ENCODE measurements around the gene TLR9.
"Not testable (repeated sequence)": the region's sequence is repeated elsewhere in the genome, so short reads cannot be mapped to it uniquely, and the experiment has no call there.

The TLR9 gene

GRCh38 chr3:52225452-52226228 lies at the start of gene TLR9:
Gene TLR9, minus strand, starts transcription at chr3:52225645. Its CDS starts 116 bp downstream, at chr3:52225529.
- no peak for DNase-seq (ENCODE audit: low read depth in 2 of 2, low spot score in 1 of 2)

- not testable (repeated sequence) for DNase-seq (ENCODE audit: low read depth in 2 of 2, low spot score in 1 of 2)
Observed at GRCh38 chr3:52274781-52275180, 49.3 kb upstream of the TLR9 start.

- DNase-seq (ENCODE audit: low read depth in 2 of 2, low spot score in 1 of 2) = no peak
Observed at GRCh38 chr3:52272831-52273230, 47.4 kb upstream of the TLR9 start.

- DNase-seq (ENCODE audit: low read depth in 2 of 2, low spot score in 1 of 2) = not testable (repeated sequence)
Observed at GRCh38 chr3:52272172-52272571, 46.7 kb upstream of the TLR9 start.

- DNase-seq (ENCODE audit: low read depth in 2 of 2, low spot score in 1 of 2) = no peak
Observed at GRCh38 chr3:52270252-52270754, 44.9 kb upstream of the TLR9 start.

- DNase-seq (ENCODE audit: low read depth in 2 of 2, low spot score in 1 of 2) = no peak
Observed at GRCh38 chr3:52269776-52270175, 44.3 kb upstream of the TLR9 start.

- no peak for DNase-seq (ENCODE audit: low read depth in 2 of 2, low spot score in 1 of 2)
Observed at GRCh38 chr3:52268036-52268435, 42.6 kb upstream of the TLR9 start.

- no peak for DNase-seq (ENCODE audit: low read depth in 2 of 2, low spot score in 1 of 2)
Observed at GRCh38 chr3:52265387-52265786, 39.9 kb upstream of the TLR9 start.

GRCh38 chr3:52262447-52262846 lies 37.0 kb upstream of the TLR9 start:
- no peak for DNase-seq (ENCODE audit: low read depth in 2 of 2, low spot score in 1 of 2)

- DNase-seq (ENCODE audit: low read depth in 2 of 2, low spot score in 1 of 2) = no peak
Observed at GRCh38 chr3:52259448-52259847, 34.0 kb upstream of the TLR9 start.

GRCh38 chr3:52259035-52259434 lies 33.6 kb upstream of the TLR9 start:
- no peak for DNase-seq (ENCODE audit: low read depth in 2 of 2, low spot score in 1 of 2)

- no peak for DNase-seq (ENCODE audit: low read depth in 2 of 2, low spot score in 1 of 2)
Observed at GRCh38 chr3:52257911-52258310, 32.5 kb upstream of the TLR9 start.

- DNase-seq (ENCODE audit: low read depth in 2 of 2, low spot score in 1 of 2) = no peak
Observed at GRCh38 chr3:52256622-52257021, 31.2 kb upstream of the TLR9 start.

GRCh38 chr3:52256159-52256558 lies 30.7 kb upstream of the TLR9 start:
- no peak for DNase-seq (ENCODE audit: low read depth in 2 of 2, low spot score in 1 of 2)

GRCh38 chr3:52254608-52255007 lies 29.2 kb upstream of the TLR9 start:
- DNase-seq (ENCODE audit: low read depth in 2 of 2, low spot score in 1 of 2) = no peak

GRCh38 chr3:52253314-52254304 lies 28.2 kb upstream of the TLR9 start:
- DNase-seq (ENCODE audit: low read depth in 2 of 2, low spot score in 1 of 2) = peak; percentile 67 to 82

GRCh38 chr3:52250122-52250521 lies 24.7 kb upstream of the TLR9 start:
- no peak for DNase-seq (ENCODE audit: low read depth in 2 of 2, low spot score in 1 of 2)

- no peak for DNase-seq (ENCODE audit: low read depth in 2 of 2, low spot score in 1 of 2)
Observed at GRCh38 chr3:52249683-52250082, 24.2 kb upstream of the TLR9 start.

- DNase-seq (ENCODE audit: low read depth in 2 of 2, low spot score in 1 of 2) = no peak
Observed at GRCh38 chr3:52248816-52249547, 23.5 kb upstream of the TLR9 start.

- no peak for DNase-seq (ENCODE audit: low read depth in 2 of 2, low spot score in 1 of 2)
Observed at GRCh38 chr3:52248165-52248541, 22.7 kb upstream of the TLR9 start.

Data from stimulated activated CD8-positive, alpha-beta memory T cell treated with anti-CD3 and anti-CD28 coated beads, Interleukin-4, amount 100 ng/mL, for 4 hours (primary cell).